ENCODE data around the gene ZNF24.

Gene ZNF24

DNA sequence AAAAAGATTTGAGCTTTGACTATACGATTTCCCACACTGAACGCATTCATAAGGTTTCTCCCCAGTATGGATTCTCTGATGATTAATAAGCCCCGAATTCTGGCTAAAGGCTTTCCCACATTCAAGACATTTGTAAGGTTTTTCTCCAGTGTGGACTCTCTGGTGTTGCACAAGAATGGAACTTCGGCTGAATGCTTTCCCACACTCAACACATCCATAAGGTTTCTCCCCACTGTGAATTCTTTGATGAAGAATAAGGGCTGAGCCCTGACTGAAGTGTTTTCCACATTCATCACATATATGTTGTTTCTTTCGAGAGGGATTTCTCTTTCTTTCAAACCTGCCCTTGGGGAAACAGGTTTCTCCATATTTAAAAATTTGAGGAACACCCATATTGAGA, 6.9 kb downstream of the ZNF24 start:
- no peak for DNase-seq
- peaks cover 94% of the 10 kb centered on the region for H3K36me3 Mint-ChIP-seq (ENCODE audit: low read depth)
- H3K9me3 Mint-ChIP-seq: no peaks in the 10 kb centered on the region
- H3K27me3 Mint-ChIP-seq: no peaks in the 10 kb centered on the region
- no peak overlapping the region for H3K4me3 Mint-ChIP-seq
- peaks cover 57% of the 10 kb centered on the region for H3K4me1 Mint-ChIP-seq (ENCODE audit: low read depth)
- peak overlapping the region; percentile 44 for H3K27ac Mint-ChIP-seq

DNA sequence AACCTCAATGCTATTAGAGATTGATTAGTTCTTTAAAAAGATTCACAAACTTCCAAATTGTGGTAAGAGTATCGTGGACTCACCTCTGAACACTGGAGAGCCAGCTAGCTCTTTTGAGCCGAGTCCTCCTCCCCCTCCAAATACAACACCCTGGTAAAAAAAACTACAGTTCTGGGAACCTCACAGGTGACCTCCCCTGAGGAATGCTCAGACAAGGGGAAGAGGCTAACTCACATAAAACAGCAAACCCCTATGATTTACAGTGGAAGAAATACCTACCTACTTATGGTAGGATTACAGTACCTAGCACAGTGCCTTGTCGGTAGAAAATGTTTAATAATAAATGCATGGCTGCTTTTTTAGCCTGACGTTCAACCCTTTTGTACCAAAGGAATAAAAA, 8.4 kb downstream of the ZNF24 start:
- no peak for DNase-seq
- Mint-ChIP-seq H3K36me3 (ENCODE audit: low read depth) (peaks cover 86% of the 10 kb centered on the region), H3K4me1 (ENCODE audit: low read depth) (peaks cover 48% of the 10 kb centered on the region), H3K4me3 (no peak overlapping the region), H3K27ac (peak overlapping the region; percentile 42), H3K27me3 (no peaks in the 10 kb centered on the region), H3K9me3 (no peaks in the 10 kb centered on the region)

DNA sequence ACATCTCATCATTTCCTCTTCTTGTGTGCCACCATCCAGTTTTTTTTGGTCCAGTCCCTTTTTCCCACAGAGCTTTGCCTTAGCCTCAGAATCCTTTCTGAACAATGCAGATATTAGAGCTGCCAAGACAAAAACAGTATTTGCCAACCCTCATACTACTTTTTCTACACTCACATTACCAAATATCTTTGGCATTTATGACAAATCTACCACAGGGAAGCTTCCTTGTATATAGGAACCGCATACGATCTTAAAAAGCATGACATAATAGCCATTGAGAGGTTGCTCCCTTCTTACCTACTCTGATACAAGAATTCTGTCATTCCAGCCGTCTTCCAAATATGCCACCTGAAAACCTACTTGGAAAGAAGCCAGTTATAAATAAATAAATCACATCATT, 9.4 kb downstream of the ZNF24 start:
- Mint-ChIP-seq H3K27me3 (no peaks in the 10 kb centered on the region), H3K4me1 (ENCODE audit: low read depth) (peaks cover 40% of the 10 kb centered on the region), H3K9me3 (no peaks in the 10 kb centered on the region), H3K4me3 (no peak overlapping the region), H3K27ac (peak overlapping the region; percentile 16), H3K36me3 (ENCODE audit: low read depth) (peaks cover 75% of the 10 kb centered on the region)
- DNase-seq: no peak

DNA sequence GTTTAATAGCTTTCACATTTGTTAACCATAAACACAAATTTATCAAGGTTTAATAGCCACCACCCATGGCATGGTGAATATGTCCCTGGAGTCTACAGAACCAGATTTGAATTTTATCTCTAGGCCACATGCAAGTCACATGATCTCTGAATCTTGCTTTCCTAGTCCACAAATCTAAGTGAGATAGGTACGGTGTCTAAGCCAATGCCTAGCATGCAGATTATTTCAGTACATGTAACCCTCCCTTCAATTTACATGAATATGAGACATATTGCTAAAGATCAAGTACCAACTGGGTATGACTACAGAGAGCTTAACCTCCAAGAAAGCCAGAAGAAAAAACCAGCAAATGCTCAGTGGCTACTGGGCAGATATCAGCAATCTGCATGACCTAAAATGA, 10.0 kb downstream of the ZNF24 start:
- Mint-ChIP-seq H3K4me3 (no peak overlapping the region), H3K4me1 (ENCODE audit: low read depth) (peaks cover 33% of the 10 kb centered on the region), H3K27me3 (no peaks in the 10 kb centered on the region), H3K27ac (no peak overlapping the region), H3K36me3 (ENCODE audit: low read depth) (peaks cover 69% of the 10 kb centered on the region), H3K9me3 (no peaks in the 10 kb centered on the region)
- DNase-seq: no peak

DNA sequence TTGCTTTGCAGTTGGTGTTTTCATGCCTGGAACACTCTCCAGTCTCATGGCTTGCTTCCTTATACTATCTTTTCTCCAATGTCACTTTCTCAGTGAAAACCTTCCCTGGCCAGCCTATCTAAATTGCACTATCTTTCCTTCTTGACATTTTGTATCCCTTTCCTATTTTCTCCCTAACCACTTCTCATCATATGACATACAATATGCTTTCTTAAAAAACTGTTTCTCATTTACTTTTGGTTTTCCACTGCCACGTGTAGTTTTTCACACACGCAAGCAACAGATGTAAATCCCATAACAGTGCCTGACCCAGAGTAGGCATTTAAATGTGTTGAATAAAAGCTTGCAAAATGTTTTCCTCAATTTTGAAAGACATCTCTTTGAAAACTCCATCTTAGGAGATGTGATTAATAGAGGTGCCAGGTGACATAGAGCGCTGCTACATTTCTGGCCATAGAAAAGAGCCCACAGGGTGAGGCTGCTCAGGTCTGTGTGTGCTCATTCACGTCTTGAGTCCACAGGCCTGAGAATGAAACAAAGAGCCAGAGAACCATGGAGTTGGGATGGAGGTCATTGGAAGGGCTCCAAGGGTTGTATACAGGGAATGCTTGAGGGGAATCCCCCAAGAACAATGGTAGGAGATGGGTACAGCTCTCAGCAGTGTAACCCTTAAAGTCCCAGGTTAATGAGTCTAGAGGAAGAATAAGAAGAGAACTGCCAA, 12.7 kb downstream of the ZNF24 start:
- DNase-seq: no peak
- H3K27me3 Mint-ChIP-seq: no peaks in the 10 kb centered on the region
- H3K4me3 Mint-ChIP-seq: no peak overlapping the region
- peaks cover 44% of the 10 kb centered on the region for H3K36me3 Mint-ChIP-seq (ENCODE audit: low read depth)
- H3K9me3 Mint-ChIP-seq: no peaks in the 10 kb centered on the region
- H3K27ac Mint-ChIP-seq: no peak overlapping the region
- peaks cover 12% of the 10 kb centered on the region for H3K4me1 Mint-ChIP-seq (ENCODE audit: low read depth)

DNA sequence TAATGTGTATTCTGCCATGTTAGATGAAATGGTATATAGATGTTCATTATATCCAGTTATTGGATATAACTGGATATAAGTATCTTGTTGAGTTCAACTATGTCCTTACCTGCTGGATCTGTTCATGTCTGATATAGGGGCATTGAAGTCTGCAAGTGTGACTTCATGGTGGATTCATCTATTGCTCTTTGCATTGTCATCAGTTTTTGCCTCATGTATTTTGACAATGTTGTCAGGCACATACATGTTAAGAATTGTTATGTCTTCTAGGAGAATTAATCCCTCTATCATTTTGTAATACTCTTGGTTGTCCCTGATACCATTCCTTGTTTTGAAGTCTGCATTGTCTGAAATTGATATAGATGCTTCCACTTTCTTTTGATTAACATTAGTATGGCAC, 15.4 kb downstream of the ZNF24 start:
- Mint-ChIP-seq H3K9me3 (no peaks in the 10 kb centered on the region), H3K4me3 (no peak overlapping the region), H3K4me1 (ENCODE audit: low read depth) (no peaks in the 10 kb centered on the region), H3K27me3 (no peaks in the 10 kb centered on the region), H3K36me3 (ENCODE audit: low read depth) (peaks cover 19% of the 10 kb centered on the region), H3K27ac (no peak overlapping the region)
- no peak for DNase-seq

DNA sequence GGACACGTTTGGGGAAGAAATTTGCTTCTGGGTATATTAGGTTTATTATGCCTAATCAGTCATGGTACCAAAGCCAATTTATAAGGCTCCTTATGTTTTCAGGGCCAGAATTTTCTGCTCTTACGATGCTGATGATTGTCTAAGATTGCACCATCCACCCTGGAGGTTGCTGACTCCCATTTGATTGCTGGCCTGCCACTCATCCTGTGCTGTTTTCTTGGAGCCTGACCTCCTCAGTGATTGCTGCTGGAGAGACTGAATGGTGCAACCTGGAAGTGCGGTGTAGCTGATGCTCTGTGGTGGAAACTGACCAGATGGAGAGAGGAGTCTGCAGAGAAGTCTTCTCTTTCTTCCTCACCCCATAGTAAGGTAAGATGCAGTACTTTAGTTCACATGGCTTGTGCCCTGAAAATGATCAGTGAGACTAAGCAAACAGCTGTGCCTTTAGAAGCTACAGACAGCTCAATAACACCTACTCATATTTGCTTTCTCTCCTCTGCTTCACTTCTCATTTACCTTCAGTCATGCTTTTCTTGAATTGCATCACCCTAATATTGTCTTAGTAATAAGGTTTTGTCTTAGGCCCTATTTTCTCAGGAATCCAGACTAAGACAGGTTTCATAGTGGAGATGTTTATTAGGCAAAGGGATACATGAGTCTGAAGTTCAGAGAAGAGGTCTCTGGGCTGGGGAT, 17.4 kb downstream of the ZNF24 start:
- Mint-ChIP-seq H3K4me1 (ENCODE audit: low read depth) (no peaks in the 10 kb centered on the region), H3K9me3 (no peaks in the 10 kb centered on the region), H3K4me3 (no peak overlapping the region), H3K27ac (no peak overlapping the region), H3K36me3 (ENCODE audit: low read depth) (peaks cover 2% of the 10 kb centered on the region), H3K27me3 (no peaks in the 10 kb centered on the region)
- DNase-seq: no peak

DNA sequence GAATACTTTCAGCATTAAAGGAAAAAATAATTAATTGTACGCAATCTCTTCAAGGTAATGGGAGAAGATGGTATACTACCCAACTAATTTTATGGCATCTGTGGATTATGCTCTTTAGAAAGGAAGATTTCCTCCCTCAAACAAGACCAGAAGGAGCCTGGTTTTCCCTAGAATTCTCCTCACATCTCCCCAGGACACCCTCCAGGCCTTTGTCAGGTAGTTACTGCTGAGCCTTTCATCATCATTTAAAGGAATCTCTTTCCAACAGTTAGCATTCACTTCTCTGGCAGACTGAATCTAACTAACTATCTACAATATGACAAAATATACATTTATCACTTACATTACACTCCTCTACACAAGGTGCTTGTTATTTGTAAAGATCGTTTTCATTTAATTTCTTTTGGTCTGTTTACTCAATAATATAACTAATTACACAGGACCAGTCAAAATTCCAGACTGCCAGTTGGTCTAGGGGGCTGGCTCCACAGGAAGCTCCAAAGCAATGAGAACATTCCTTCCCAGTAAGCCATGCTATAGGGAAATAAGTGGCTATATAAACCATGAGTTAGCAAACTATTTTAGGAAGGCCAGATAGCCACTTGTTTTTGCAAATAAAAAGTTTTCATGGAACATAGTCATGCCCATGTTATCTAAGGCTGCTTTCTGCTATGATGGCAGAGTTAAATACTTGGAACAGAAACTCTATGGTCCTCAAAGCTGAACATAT, 19.1 kb downstream of the ZNF24 start:
- Mint-ChIP-seq H3K27me3 (no peaks in the 10 kb centered on the region), H3K9me3 (no peaks in the 10 kb centered on the region), H3K4me1 (ENCODE audit: low read depth) (no peaks in the 10 kb centered on the region), H3K4me3 (no peak overlapping the region), H3K36me3 (ENCODE audit: low read depth) (peaks cover 2% of the 10 kb centered on the region), H3K27ac (no peak overlapping the region)
- no peak for DNase-seq

DNA sequence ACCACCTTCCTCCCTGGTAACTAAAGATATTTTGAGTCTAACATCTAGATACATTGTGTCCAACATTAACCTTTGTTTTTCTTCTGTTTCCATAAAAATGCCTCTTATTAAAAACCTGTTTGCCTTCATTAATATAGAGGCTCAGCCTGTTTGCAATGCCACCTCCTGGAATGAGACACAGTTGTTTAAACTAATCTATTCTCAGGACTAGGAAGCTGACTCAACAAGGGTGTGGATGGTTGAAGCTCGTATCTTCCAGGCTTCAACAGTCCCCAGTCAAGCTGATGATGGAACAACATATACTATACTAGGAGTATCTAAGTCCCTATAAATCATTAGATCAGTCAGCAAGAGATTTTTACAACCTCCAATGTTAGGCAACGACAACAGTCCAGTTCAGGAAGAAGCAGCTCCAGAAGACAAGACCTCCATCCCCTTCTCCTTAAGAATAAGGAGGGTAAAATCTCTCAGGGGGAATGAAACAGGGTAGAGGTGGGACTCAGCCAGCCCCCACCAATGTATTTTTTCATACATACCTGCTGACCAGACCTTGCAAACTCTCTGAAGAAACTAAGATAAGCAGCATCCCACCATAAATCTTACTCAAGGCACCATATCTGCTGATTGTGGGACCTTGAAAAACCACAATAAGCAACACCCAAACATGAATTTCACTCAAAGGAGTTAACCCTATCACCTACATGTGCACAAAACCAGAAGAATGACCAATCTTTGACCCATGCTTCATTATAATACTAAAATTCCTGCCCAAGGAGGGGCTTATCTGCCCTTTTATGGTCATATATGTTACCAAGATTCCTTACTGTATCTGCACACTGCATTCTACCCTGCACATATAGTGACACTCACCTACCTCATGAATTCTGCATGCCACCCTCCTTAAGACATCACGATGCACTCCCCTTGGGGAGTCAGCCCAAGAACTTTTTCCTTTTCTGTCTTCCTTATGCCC, 21.4 kb downstream of the ZNF24 start:
- DNase-seq: no peak
- H3K27me3 Mint-ChIP-seq: no peaks in the 10 kb centered on the region

DNA sequence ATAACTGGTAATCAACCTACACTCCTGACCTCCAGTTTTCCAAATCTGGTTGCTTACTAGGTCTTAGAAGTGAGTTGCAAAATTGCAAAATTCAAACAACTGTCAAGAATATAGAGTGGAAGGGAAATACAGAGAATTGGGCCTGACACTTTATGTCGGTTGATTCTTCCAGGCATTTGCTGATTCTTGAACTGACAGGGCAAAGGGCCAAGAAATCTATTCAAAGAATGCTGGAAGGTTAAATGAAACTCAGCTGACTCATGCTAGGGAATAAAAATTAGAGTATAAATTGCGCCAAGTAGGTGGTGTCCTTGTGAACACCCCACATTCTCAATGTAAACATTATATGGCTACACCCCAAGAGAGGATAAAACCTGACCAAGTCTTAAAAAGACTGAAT, 32.7 kb downstream of the ZNF24 start:
- Mint-ChIP-seq H3K4me3 (no peak overlapping the region), H3K27ac (no peak overlapping the region), H3K36me3 (ENCODE audit: low read depth) (peaks cover 59% of the 10 kb centered on the region), H3K4me1 (ENCODE audit: low read depth) (no peaks in the 10 kb centered on the region), H3K27me3 (no peaks in the 10 kb centered on the region), H3K9me3 (peaks cover 63% of the 10 kb centered on the region)
- no peak for DNase-seq

More for the DNA sequence above, 21.4 kb downstream of the ZNF24 start:
- Mint-ChIP-seq H3K9me3 (no peaks in the 10 kb centered on the region), H3K4me3 (no peak overlapping the region), H3K4me1 (ENCODE audit: low read depth) (no peaks in the 10 kb centered on the region), H3K36me3 (ENCODE audit: low read depth) (no peaks in the 10 kb centered on the region), H3K27ac (no peak overlapping the region)

DNA sequence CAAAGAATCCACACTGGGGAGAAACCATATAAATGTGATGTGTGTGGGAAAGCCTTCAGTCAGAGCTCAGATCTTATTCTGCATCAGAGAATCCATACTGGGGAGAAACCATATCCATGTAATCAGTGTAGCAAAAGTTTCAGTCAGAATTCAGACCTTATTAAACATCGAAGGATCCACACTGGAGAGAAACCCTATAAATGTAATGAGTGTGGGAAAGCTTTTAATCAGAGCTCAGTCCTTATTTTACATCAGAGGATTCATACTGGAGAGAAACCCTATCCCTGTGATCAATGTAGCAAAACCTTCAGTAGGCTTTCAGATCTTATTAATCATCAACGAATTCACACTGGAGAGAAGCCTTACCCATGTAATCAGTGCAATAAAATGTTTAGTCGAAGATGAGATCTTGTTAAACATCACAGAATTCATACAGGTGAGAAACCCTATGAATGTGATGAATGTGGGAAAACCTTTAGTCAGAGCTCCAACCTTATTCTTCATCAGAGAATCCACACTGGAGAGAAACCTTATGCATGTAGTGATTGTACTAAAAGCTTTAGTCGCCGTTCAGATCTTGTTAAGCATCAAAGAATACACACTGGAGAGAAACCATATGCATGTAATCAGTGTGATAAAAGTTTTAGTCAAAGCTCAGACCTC, 37.5 kb downstream of the ZNF24 start:
- DNase-seq: no peak
- H3K36me3 Mint-ChIP-seq (ENCODE audit: low read depth): peaks cover 91% of the 10 kb centered on the region
- H3K4me3 Mint-ChIP-seq: no peak overlapping the region
- H3K4me1 Mint-ChIP-seq (ENCODE audit: low read depth): no peaks in the 10 kb centered on the region
- peaks cover 76% of the 10 kb centered on the region for H3K9me3 Mint-ChIP-seq
- H3K27me3 Mint-ChIP-seq: no peaks in the 10 kb centered on the region
- no peak overlapping the region for H3K27ac Mint-ChIP-seq

DNA sequence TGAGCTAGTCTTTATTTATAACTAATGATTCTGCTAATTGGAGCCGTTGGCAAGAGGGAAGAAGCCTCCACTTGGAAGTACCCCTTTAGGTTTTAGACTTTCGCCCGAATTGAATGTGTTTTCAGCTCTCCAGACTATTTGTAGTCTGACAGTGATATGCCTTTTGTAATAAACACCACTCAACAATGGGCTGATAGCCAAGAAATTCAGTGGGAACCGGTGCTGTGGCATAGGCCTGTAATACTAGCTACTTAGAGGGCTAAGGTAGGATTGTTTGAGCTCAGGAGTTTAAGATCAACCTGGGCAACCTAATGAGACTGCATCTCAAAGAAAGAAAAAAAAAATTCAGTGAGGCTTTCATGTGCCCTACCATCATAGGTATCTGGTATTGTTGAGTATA, 40.6 kb downstream of the ZNF24 start:
- Mint-ChIP-seq H3K4me1 (ENCODE audit: low read depth) (peaks cover 2% of the 10 kb centered on the region), H3K4me3 (no peak overlapping the region), H3K27me3 (no peaks in the 10 kb centered on the region), H3K36me3 (ENCODE audit: low read depth) (peaks cover 98% of the 10 kb centered on the region), H3K27ac (no peak overlapping the region), H3K9me3 (peaks cover 72% of the 10 kb centered on the region)
- no peak for DNase-seq

DNA sequence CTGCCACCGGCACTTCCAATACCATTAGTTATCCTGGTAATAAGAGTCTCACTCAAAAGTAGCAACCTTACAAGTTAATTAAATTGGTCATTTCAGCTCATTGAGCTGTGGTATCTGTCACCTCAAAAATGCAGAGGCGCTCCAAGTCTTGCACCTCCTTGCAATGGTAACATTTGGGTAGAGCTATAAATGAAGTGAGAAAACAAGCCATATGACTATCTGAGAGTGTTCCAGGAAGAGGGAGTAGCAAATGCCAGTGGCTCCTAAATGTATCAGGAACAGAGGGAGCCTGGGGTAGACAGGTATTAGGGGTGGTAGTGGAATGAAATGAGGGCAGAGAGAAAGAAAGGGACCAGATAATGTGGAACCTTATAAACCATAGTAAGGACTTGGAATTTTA, 48.2 kb downstream of the ZNF24 start:
- no peak for DNase-seq
- no peak overlapping the region for H3K27ac Mint-ChIP-seq
- peaks cover 96% of the 10 kb centered on the region for H3K36me3 Mint-ChIP-seq (ENCODE audit: low read depth)
- peaks cover 33% of the 10 kb centered on the region for H3K4me1 Mint-ChIP-seq (ENCODE audit: low read depth)
- no peaks in the 10 kb centered on the region for H3K27me3 Mint-ChIP-seq
- peaks cover 27% of the 10 kb centered on the region for H3K9me3 Mint-ChIP-seq
- no peak overlapping the region for H3K4me3 Mint-ChIP-seq

DNA sequence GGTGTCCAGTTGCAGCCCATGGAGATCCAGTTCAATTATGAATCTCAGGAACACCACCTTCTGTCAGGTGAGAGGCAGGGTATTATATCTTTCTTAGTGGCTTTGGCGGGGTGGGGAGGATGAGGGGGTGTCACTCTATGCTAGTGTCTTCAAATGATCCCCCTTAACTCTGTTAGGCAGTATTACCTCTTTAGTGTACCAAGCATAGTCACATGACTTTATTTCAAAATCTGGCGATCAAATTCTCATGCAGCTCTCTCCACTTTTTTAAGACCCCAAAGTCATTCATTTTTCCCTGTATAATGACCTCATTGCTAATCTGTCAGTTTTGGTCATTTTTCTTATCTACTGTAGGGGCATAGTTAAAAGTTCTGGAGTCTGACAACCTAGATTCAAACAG, 53.1 kb downstream of the ZNF24 start:
- Mint-ChIP-seq H3K9me3 (peaks cover 2% of the 10 kb centered on the region), H3K36me3 (ENCODE audit: low read depth) (peaks cover 73% of the 10 kb centered on the region), H3K27me3 (no peaks in the 10 kb centered on the region), H3K4me1 (ENCODE audit: low read depth) (peaks cover 63% of the 10 kb centered on the region), H3K4me3 (peak overlapping the region; percentile 99), H3K27ac (peak overlapping the region; percentile 98)
- DNase-seq: no peak
